ENCODE data around the gene PALLD. TPM values are rescaled to one million over a fixed set of nuclear protein-coding genes. Genes with fewer than 3 reads are reported as not detected.

The PALLD gene
- total RNA-seq, 1 donor from 2014 or later: 204 TPM

GRCh38 chr4:168551945-168552695, 55.3 kb downstream of the PALLD start:
- TF ChIP-seq CTCF (IDR thresholded peaks at IDR 0.05): no peak
- Histone ChIP-seq H3K36me3 (no peaks in the 10 kb centered on the region), H3K4me1 (no peaks in the 10 kb centered on the region), H3K27me3 (no peaks in the 10 kb centered on the region), H3K9me3 (no peaks in the 10 kb centered on the region), H3K27ac (no peak overlapping the region), H3K4me3 (no peak overlapping the region)
- intact Hi-C loops (cut with DNase I): no loop called here
- no peak for DNase-seq (ENCODE audit: low spot score in 2 of 2)

- no peaks in the 10 kb centered on the region for H3K4me1 ChIP-seq
- no peaks in the 10 kb centered on the region for H3K27me3 ChIP-seq
- no peaks in the 10 kb centered on the region for H3K36me3 ChIP-seq
- no peak for TF ChIP-seq CTCF (IDR thresholded peaks at IDR 0.05)
- H3K9me3 ChIP-seq: no peaks in the 10 kb centered on the region
- H3K27ac ChIP-seq: no peak overlapping the region
- intact Hi-C loops (cut with DNase I): no loop called here
- no peak for DNase-seq (ENCODE audit: low spot score in 2 of 2)
- no peak overlapping the region for H3K4me3 ChIP-seq
Measured at GRCh38 chr4:168553714-168554370, 57.0 kb downstream of the PALLD start.

- no peaks in the 10 kb centered on the region for H3K36me3 ChIP-seq
- no peak overlapping the region for H3K27ac ChIP-seq
- intact Hi-C loops (cut with DNase I): no loop called here
- H3K4me1 ChIP-seq: peaks cover 0 to 2% of the 10 kb centered on the region in 2 donors
- no peak for TF ChIP-seq CTCF (IDR thresholded peaks at IDR 0.05)
- H3K27me3 ChIP-seq: no peaks in the 10 kb centered on the region
- H3K9me3 ChIP-seq: no peaks in the 10 kb centered on the region
- H3K4me3 ChIP-seq: no peak overlapping the region
- no peak for DNase-seq (ENCODE audit: low spot score in 2 of 2)
Measured at GRCh38 chr4:168555437-168555836, 58.6 kb downstream of the PALLD start.

- Histone ChIP-seq H3K27me3 (no peaks in the 10 kb centered on the region), H3K9me3 (no peaks in the 10 kb centered on the region), H3K27ac (no peak overlapping the region), H3K4me1 (peaks cover 0 to 4% of the 10 kb centered on the region in 2 donors), H3K36me3 (no peaks in the 10 kb centered on the region), H3K4me3 (no peak overlapping the region)
- no peak for DNase-seq (ENCODE audit: low spot score in 2 of 2)
- intact Hi-C loops (cut with DNase I): no loop called here
- TF ChIP-seq CTCF (IDR thresholded peaks at IDR 0.05): no peak
Measured at GRCh38 chr4:168557658-168558057, 60.8 kb downstream of the PALLD start.

- Histone ChIP-seq H3K4me1 (peaks cover 0 to 4% of the 10 kb centered on the region in 2 donors), H3K4me3 (no peak overlapping the region), H3K36me3 (no peaks in the 10 kb centered on the region), H3K27me3 (no peaks in the 10 kb centered on the region), H3K9me3 (no peaks in the 10 kb centered on the region), H3K27ac (no peak overlapping the region)
- no peak for DNase-seq (ENCODE audit: low spot score in 2 of 2)
- TF ChIP-seq CTCF (IDR thresholded peaks at IDR 0.05): no peak
- intact Hi-C loops (cut with DNase I): no loop called here
Measured at GRCh38 chr4:168558599-168558998, 61.7 kb downstream of the PALLD start.
